ENCODE results near the gene ENAH. TPM values are rescaled to one million over a fixed set of nuclear protein-coding genes. Genes with fewer than 3 reads are reported as not detected.

Gene ENAH
- total RNA-seq, 1 experiment from 2014 or later, result 246 TPM

GRCh38 chr1:225534135-225534534 is 118.8 kb downstream of the ENAH start:
- peak in 1 of 2 experiments; percentile 61 for DNase-seq
- Histone ChIP-seq H3K27ac (peak overlapping the region; percentile 26), H3K36me3 (peaks cover 14% of the 10 kb centered on the region), H3K27me3 (no peaks in the 10 kb centered on the region), H3K9me3 (replicated peaks) (no peaks in the 10 kb centered on the region), H3K4me3 (no peak overlapping the region), H3K4me1 (peaks cover 39% of the 10 kb centered on the region)

- Histone ChIP-seq H3K27ac (peak overlapping the region; percentile 26), H3K4me3 (no peak overlapping the region), H3K27me3 (no peaks in the 10 kb centered on the region), H3K4me1 (peaks cover 39% of the 10 kb centered on the region), H3K9me3 (replicated peaks) (no peaks in the 10 kb centered on the region), H3K36me3 (peaks cover 13% of the 10 kb centered on the region)
- DNase-seq, result peak; percentile 72 to 89
Observed at GRCh38 chr1:225533238-225533637, 119.7 kb downstream of the ENAH start.

GRCh38 chr1:225532240-225532944 is 120.5 kb downstream of the ENAH start:
- Histone ChIP-seq H3K27ac (peak overlapping the region; percentile 26), H3K4me1 (peaks cover 41% of the 10 kb centered on the region), H3K36me3 (peaks cover 19% of the 10 kb centered on the region), H3K4me3 (no peak overlapping the region), H3K27me3 (no peaks in the 10 kb centered on the region), H3K9me3 (replicated peaks) (no peaks in the 10 kb centered on the region)
- no peak for DNase-seq

GRCh38 chr1:225529726-225530125 is 123.2 kb downstream of the ENAH start:
- DNase-seq, result peak in 1 of 2 experiments; percentile 44
- Histone ChIP-seq H3K4me3 (no peak overlapping the region), H3K36me3 (peaks cover 35% of the 10 kb centered on the region), H3K27me3 (no peaks in the 10 kb centered on the region), H3K4me1 (peaks cover 42% of the 10 kb centered on the region), H3K9me3 (replicated peaks) (no peaks in the 10 kb centered on the region), H3K27ac (no peak overlapping the region)

GRCh38 chr1:225527575-225527974 is 125.3 kb downstream of the ENAH start:
- peaks cover 37% of the 10 kb centered on the region for H3K36me3 ChIP-seq
- no peak for DNase-seq

GRCh38 chr1:225526878-225527277 is 126.0 kb downstream of the ENAH start:
- Histone ChIP-seq H3K9me3 (replicated peaks) (no peaks in the 10 kb centered on the region), H3K27ac (no peak overlapping the region), H3K4me3 (no peak overlapping the region), H3K36me3 (peaks cover 42% of the 10 kb centered on the region), H3K4me1 (peaks cover 16% of the 10 kb centered on the region), H3K27me3 (no peaks in the 10 kb centered on the region)
- DNase-seq, result peak in 1 of 2 experiments; percentile 51

More at GRCh38 chr1:225527575-225527974, 125.3 kb downstream of the ENAH start:
- Histone ChIP-seq H3K4me3 (no peak overlapping the region), H3K27me3 (no peaks in the 10 kb centered on the region), H3K9me3 (replicated peaks) (no peaks in the 10 kb centered on the region), H3K27ac (no peak overlapping the region), H3K4me1 (peaks cover 20% of the 10 kb centered on the region)

GRCh38 chr1:225525377-225525776 is 127.5 kb downstream of the ENAH start:
- H3K27me3 ChIP-seq, result no peaks in the 10 kb centered on the region
- no peak overlapping the region for H3K27ac ChIP-seq
- peaks cover 40% of the 10 kb centered on the region for H3K36me3 ChIP-seq
- no peak overlapping the region for H3K4me3 ChIP-seq
- H3K4me1 ChIP-seq, result peaks cover 13% of the 10 kb centered on the region
- DNase-seq, result no peak
- H3K9me3 ChIP-seq (replicated peaks), result no peaks in the 10 kb centered on the region

GRCh38 chr1:225524570-225524969 is 128.4 kb downstream of the ENAH start:
- no peak overlapping the region for H3K4me3 ChIP-seq
- H3K4me1 ChIP-seq, result peaks cover 9% of the 10 kb centered on the region
- no peaks in the 10 kb centered on the region for H3K27me3 ChIP-seq
- no peak overlapping the region for H3K27ac ChIP-seq
- peaks cover 37% of the 10 kb centered on the region for H3K36me3 ChIP-seq
- no peak for DNase-seq
- no peaks in the 10 kb centered on the region for H3K9me3 ChIP-seq (replicated peaks)

- Histone ChIP-seq H3K27me3 (no peaks in the 10 kb centered on the region), H3K4me1 (peaks cover 9% of the 10 kb centered on the region), H3K27ac (no peak overlapping the region), H3K4me3 (no peak overlapping the region), H3K36me3 (peaks cover 46% of the 10 kb centered on the region), H3K9me3 (replicated peaks) (no peaks in the 10 kb centered on the region)
- no peak for DNase-seq
Observed at GRCh38 chr1:225523263-225523950, 129.5 kb downstream of the ENAH start.

GRCh38 chr1:225522588-225523262 is 130.2 kb downstream of the ENAH start:
- H3K27ac ChIP-seq, result no peak overlapping the region
- peaks cover 50% of the 10 kb centered on the region for H3K36me3 ChIP-seq
- H3K4me1 ChIP-seq, result peaks cover 9% of the 10 kb centered on the region
- H3K4me3 ChIP-seq, result no peak overlapping the region
- no peaks in the 10 kb centered on the region for H3K9me3 ChIP-seq (replicated peaks)
- DNase-seq, result no peak
- no peaks in the 10 kb centered on the region for H3K27me3 ChIP-seq

GRCh38 chr1:225520587-225521227 is 132.2 kb downstream of the ENAH start:
- no peaks in the 10 kb centered on the region for H3K4me1 ChIP-seq

GRCh38 chr1:225519166-225519863 is 133.6 kb downstream of the ENAH start:
- peaks cover 44% of the 10 kb centered on the region for H3K36me3 ChIP-seq
- no peaks in the 10 kb centered on the region for H3K27me3 ChIP-seq
- H3K4me1 ChIP-seq, result no peaks in the 10 kb centered on the region
- no peak overlapping the region for H3K27ac ChIP-seq
- no peak for DNase-seq
- no peaks in the 10 kb centered on the region for H3K9me3 ChIP-seq (replicated peaks)
- H3K4me3 ChIP-seq, result no peak overlapping the region

More at GRCh38 chr1:225520587-225521227, 132.2 kb downstream of the ENAH start:
- no peak for DNase-seq
- Histone ChIP-seq H3K27ac (no peak overlapping the region), H3K9me3 (replicated peaks) (no peaks in the 10 kb centered on the region), H3K36me3 (peaks cover 48% of the 10 kb centered on the region), H3K27me3 (no peaks in the 10 kb centered on the region), H3K4me3 (no peak overlapping the region)

GRCh38 chr1:225517697-225518096 is 135.2 kb downstream of the ENAH start:
- Histone ChIP-seq H3K4me1 (no peaks in the 10 kb centered on the region), H3K4me3 (no peak overlapping the region), H3K9me3 (replicated peaks) (no peaks in the 10 kb centered on the region), H3K27me3 (no peaks in the 10 kb centered on the region), H3K27ac (no peak overlapping the region), H3K36me3 (peaks cover 57% of the 10 kb centered on the region)
- peak in 1 of 2 experiments; percentile 36 for DNase-seq

GRCh38 chr1:225517221-225517620 is 135.7 kb downstream of the ENAH start:
- H3K36me3 ChIP-seq, result peaks cover 58% of the 10 kb centered on the region
- H3K9me3 ChIP-seq (replicated peaks), result no peaks in the 10 kb centered on the region
- H3K4me3 ChIP-seq, result no peak overlapping the region
- no peak for DNase-seq
- H3K4me1 ChIP-seq, result no peaks in the 10 kb centered on the region
- H3K27ac ChIP-seq, result no peak overlapping the region
- H3K27me3 ChIP-seq, result no peaks in the 10 kb centered on the region

Data from SJCRH30 (cell line).